22Rv1 (cell line): ENCODE measurements around the gene LAMTOR4.

Experiments used
- CTCF ChIP-seq: fragments of 450-650 bp; IDR thresholded peaks from 2 replicates; pipeline ENCODE4 v1.5.1; 2017; ENCODE audit warnings: mild to moderate bottlenecking
- ZFX ChIP-seq: fragments of 450-650 bp; IDR thresholded peaks from 2 replicates; pipeline ENCODE4 v1.6.1; 2017; ENCODE audit warnings: antibody characterized with exemption, borderline replicate concordance

- TF ChIP-seq CTCF: no peak
- no peak for TF ChIP-seq ZFX
Observed at GRCh38 chr7:100157334-100158228, 8.9 kb downstream of the LAMTOR4 start.
